Fibroblast of lung (primary cell): Measurements from ENCODE around the gene SIGLEC6. TPM values are rescaled to one million over a fixed set of nuclear protein-coding genes. Genes with fewer than 3 reads are reported as not detected.

Experiments
- DNase-seq, 2 donors: peaks; one replicate each; pipeline versions ENCODE4 v3.0.0 to v3.0.0-alpha.2; 2010; ENCODE audit warnings: low read depth in 2 of 2
- H2AFZ ChIP-seq: 2 replicates; pipeline ENCODE4 v1.5.1; 2012; ENCODE audit warnings: low read length, control low read depth, inconsistent platforms
- H3K27ac ChIP-seq: 2 replicates; pipeline ENCODE4 v1.5.1; 2011; ENCODE audit warnings: low read length, control low read depth; ENCODE audit not compliant: insufficient read depth
- H3K27me3 ChIP-seq: 2 replicates; pipeline ENCODE4 v1.5.1; 2011; ENCODE audit warnings: mild to moderate bottlenecking, low read length; ENCODE audit not compliant: control insufficient read depth, insufficient read depth
- H3K36me3 ChIP-seq: 2 replicates; pipeline ENCODE4 v1.5.1; 2011; ENCODE audit warnings: low read length; ENCODE audit not compliant: control insufficient read depth, insufficient read depth
- H3K4me1 ChIP-seq: 2 replicates; pipeline ENCODE4 v1.5.1; 2011; ENCODE audit warnings: low read length; ENCODE audit not compliant: control insufficient read depth, insufficient read depth; ENCODE audit errors: extremely low read depth
- H3K4me2 ChIP-seq: 2 replicates; pipeline ENCODE4 v1.5.1; 2011; ENCODE audit warnings: low read length, control low read depth; ENCODE audit not compliant: insufficient read depth; ENCODE audit errors: extremely low read depth
- H3K4me3 ChIP-seq, 4 experiments: fragments of 200-600 bp in 1 of 4; sonication (generic) in 1 of 4; replicated peaks in 1 of 4; 2 replicates each; pipeline ENCODE4 v1.5.1; 2011 to 2016; ENCODE audit warnings: low read length in 4 of 4, low read depth in 3 of 4, mild to moderate bottlenecking in 3 of 4, control low read depth in 2 of 4, inconsistent platforms in 1 of 4, mixed read lengths in 1 of 4; ENCODE audit not compliant: insufficient read depth in 1 of 4; ENCODE audit errors: control extremely low read depth in 1 of 4
- H3K79me2 ChIP-seq: 2 replicates; pipeline ENCODE4 v1.5.1; 2012; ENCODE audit warnings: mild to moderate bottlenecking, low read length, inconsistent platforms; ENCODE audit not compliant: control insufficient read depth, insufficient read depth
- H3K9ac ChIP-seq: 2 replicates; pipeline ENCODE4 v1.5.1; 2011; ENCODE audit warnings: mild to moderate bottlenecking, low read length, control low read depth; ENCODE audit not compliant: insufficient read depth
- H3K9me3 ChIP-seq: 2 replicates; pipeline ENCODE4 v1.5.1; 2012; ENCODE audit warnings: low read depth, low read length; ENCODE audit not compliant: control insufficient read depth, insufficient read depth
- H4K20me1 ChIP-seq: 2 replicates; pipeline ENCODE4 v1.5.1; 2011; ENCODE audit warnings: low read length; ENCODE audit not compliant: control insufficient read depth, insufficient read depth; ENCODE audit errors: extremely low read depth
- EZH2 ChIP-seq: IDR thresholded peaks from 2 replicates; pipeline ENCODE4 v1.5.1; 2012; ENCODE audit warnings: low read length, control low read depth, mild to moderate bottlenecking; ENCODE audit errors: missing control alignments
- polyA plus RNA-seq, 2 donors: library from polyadenylated mRNA; depleted of rRNA in 1 of 2; stranded (reverse) in 1 of 2; unstranded in 1 of 2; fragments of >200 nt; gene quantifications; 2 replicates each; pipeline ENCODE4 v1.2.1, GENCODE V29; 2011 to 2012; ENCODE audit warnings: missing spikeins in 1 of 2
- total RNA-seq: library from RNA; depleted of rRNA; stranded (reverse); fragments of >200 nt; gene quantifications from 2 replicates; pipeline ENCODE4 v1.2.1, GENCODE V29; 2014
- TF ChIP-seq, protein P1 (sequence below), 2 donors: IDR thresholded peaks in 1 of 2; conservative IDR thresholded peaks in 1 of 2; 1 replicate in 1 of 2; 2 replicates in 1 of 2; pipeline ENCODE4 v1.5.1; 2011 to 2012; ENCODE audit warnings: low read length in 2 of 2, control low read depth in 1 of 2, inconsistent platforms in 1 of 2, low read depth in 1 of 2, mild to moderate bottlenecking in 1 of 2

Gene SIGLEC6
- total and polyA plus RNA-seq, 2 donors (not counting 1 experiment from before 2014, with no cell fraction given), result not detected

DNA sequence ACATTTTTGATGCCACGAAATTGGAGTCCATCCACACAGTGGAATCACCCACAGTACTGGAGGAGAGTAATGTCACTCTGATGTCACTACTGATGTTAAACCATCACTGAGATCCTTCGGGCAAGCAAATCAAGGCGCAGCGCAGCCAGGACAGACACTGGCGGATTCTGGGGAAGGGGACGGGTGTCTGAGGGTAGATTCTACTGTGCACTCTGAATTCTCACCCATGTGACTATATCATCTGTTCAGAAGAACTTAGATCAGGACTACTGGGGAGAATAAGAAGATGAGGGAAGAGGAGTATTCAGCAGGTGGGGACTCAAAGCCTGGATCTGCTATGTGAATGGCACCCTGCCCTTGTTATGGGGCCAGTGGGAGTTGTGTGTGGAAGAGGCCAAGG is 12.6 kb upstream of the SIGLEC6 start:
- Histone ChIP-seq H3K9ac (no peak overlapping the region), H3K27me3 (no peaks in the 10 kb centered on the region), H3K4me2 (no peak overlapping the region), H3K4me1 (no peaks in the 10 kb centered on the region), H2AFZ (no peak overlapping the region), H3K4me3 (no peak overlapping the region), H3K27ac (no peak overlapping the region), H3K9me3 (no peaks in the 10 kb centered on the region), H4K20me1 (no peaks in the 10 kb centered on the region), H3K36me3 (no peaks in the 10 kb centered on the region), H3K79me2 (no peaks in the 10 kb centered on the region)
- no peak for DNase-seq
- TF ChIP-seq, protein P1, sequence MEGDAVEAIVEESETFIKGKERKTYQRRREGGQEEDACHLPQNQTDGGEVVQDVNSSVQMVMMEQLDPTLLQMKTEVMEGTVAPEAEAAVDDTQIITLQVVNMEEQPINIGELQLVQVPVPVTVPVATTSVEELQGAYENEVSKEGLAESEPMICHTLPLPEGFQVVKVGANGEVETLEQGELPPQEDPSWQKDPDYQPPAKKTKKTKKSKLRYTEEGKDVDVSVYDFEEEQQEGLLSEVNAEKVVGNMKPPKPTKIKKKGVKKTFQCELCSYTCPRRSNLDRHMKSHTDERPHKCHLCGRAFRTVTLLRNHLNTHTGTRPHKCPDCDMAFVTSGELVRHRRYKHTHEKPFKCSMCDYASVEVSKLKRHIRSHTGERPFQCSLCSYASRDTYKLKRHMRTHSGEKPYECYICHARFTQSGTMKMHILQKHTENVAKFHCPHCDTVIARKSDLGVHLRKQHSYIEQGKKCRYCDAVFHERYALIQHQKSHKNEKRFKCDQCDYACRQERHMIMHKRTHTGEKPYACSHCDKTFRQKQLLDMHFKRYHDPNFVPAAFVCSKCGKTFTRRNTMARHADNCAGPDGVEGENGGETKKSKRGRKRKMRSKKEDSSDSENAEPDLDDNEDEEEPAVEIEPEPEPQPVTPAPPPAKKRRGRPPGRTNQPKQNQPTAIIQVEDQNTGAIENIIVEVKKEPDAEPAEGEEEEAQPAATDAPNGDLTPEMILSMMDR (conservative IDR thresholded peaks at IDR 0.05 in 1 of 2, IDR thresholded peaks at IDR 0.05 in 1 of 2; ENCODE audit: low read depth in 1 of 2, low read length in 2 of 2), result no peak
- no peak for TF ChIP-seq EZH2

- no peak overlapping the region for H3K4me2 ChIP-seq
- H3K79me2 ChIP-seq, result no peaks in the 10 kb centered on the region
- H3K4me3 ChIP-seq, result no peak overlapping the region
- H3K27ac ChIP-seq, result no peak overlapping the region
- no peak overlapping the region for H2AFZ ChIP-seq
- no peak overlapping the region for H3K9ac ChIP-seq
- no peak for DNase-seq
- no peaks in the 10 kb centered on the region for H4K20me1 ChIP-seq
- H3K9me3 ChIP-seq, result no peaks in the 10 kb centered on the region
- no peaks in the 10 kb centered on the region for H3K4me1 ChIP-seq
- TF ChIP-seq, protein P1 (conservative IDR thresholded peaks at IDR 0.05 in 1 of 2, IDR thresholded peaks at IDR 0.05 in 1 of 2; ENCODE audit: low read depth in 1 of 2, low read length in 2 of 2), result no peak
- TF ChIP-seq EZH2, result no peak
- H3K27me3 ChIP-seq, result no peaks in the 10 kb centered on the region
- H3K36me3 ChIP-seq, result no peaks in the 10 kb centered on the region
Measured at GRCh38 chr19:51542699-51543098, 11.2 kb upstream of the SIGLEC6 start.

- H3K36me3 ChIP-seq, result no peaks in the 10 kb centered on the region
Measured at GRCh38 chr19:51541458-51542357, 10.2 kb upstream of the SIGLEC6 start.

More at GRCh38 chr19:51541458-51542357, 10.2 kb upstream of the SIGLEC6 start:
- Histone ChIP-seq H3K27ac (no peak overlapping the region), H3K9ac (no peak overlapping the region), H3K4me2 (no peak overlapping the region), H3K9me3 (no peaks in the 10 kb centered on the region), H3K4me1 (no peaks in the 10 kb centered on the region), H2AFZ (no peak overlapping the region), H3K27me3 (no peaks in the 10 kb centered on the region), H3K4me3 (no peak overlapping the region), H3K79me2 (no peaks in the 10 kb centered on the region), H4K20me1 (no peaks in the 10 kb centered on the region)
- no peak for TF ChIP-seq EZH2
- TF ChIP-seq, protein P1 (conservative IDR thresholded peaks at IDR 0.05 in 1 of 2, IDR thresholded peaks at IDR 0.05 in 1 of 2; ENCODE audit: low read depth in 1 of 2, low read length in 2 of 2), result no peak
- no peak for DNase-seq
